Cardiac muscle cell (in vitro differentiated cells and primary cell): ENCODE results near the gene MACROD2. TPM values are rescaled to one million over a fixed set of nuclear protein-coding genes. Genes with fewer than 3 reads are reported as not detected.

Experiments
- DNase-seq, 2 donors: peaks; one replicate each; pipeline versions ENCODE4 v3.0.0 to v3.0.0-alpha.2; 2010 to 2017; ENCODE audit warnings: low read depth in 1 of 2, low spot score in 1 of 2
- H3K27ac ChIP-seq: fragments of 200-600 bp; sonication (generic); 2 replicates; pipeline ENCODE4 v1.5.1; 2016
- H3K27me3 ChIP-seq: fragments of 200-600 bp; sonication (generic); 2 replicates; pipeline ENCODE4 v1.6.0; 2016; ENCODE audit warnings: control low read depth
- H3K36me3 ChIP-seq: fragments of 200-600 bp; sonication (generic); 2 replicates; pipeline ENCODE4 v1.5.1; 2016; ENCODE audit warnings: control low read depth
- H3K4me1 ChIP-seq: fragments of 200-600 bp; sonication (generic); 2 replicates; pipeline ENCODE4 v1.8.1; 2017; ENCODE audit warnings: low read depth, mild to moderate bottlenecking, mixed run types
- H3K4me3 ChIP-seq: fragments of 200-600 bp; sonication (generic); 2 replicates; pipeline ENCODE4 v1.5.1; 2016; ENCODE audit warnings: mild to moderate bottlenecking
- H3K9me3 ChIP-seq: fragments of 200-600 bp; sonication (generic); 2 replicates; pipeline ENCODE4 v1.5.1; 2017; ENCODE audit warnings: low read depth, mild to moderate bottlenecking, control low read depth
- CTCF ChIP-seq: IDR thresholded peaks from 2 replicates; pipeline ENCODE4 v1.5.1; 2012; ENCODE audit warnings: low read depth, mild to moderate bottlenecking, low read length
- polyA plus RNA-seq: library from polyadenylated mRNA; unstranded; fragments of >200 nt; fragmentation: Nextera tagmentation; extraction: Ambion mirVana; gene quantifications from 2 replicates; pipeline ENCODE4 v1.2.1, GENCODE V29; 2016
- total RNA-seq: library from RNA; depleted of rRNA; stranded (reverse); fragments of >200 nt; gene quantifications from 2 replicates; pipeline ENCODE4 v1.2.3, GENCODE V29; 2016

Gene MACROD2
- total and polyA plus RNA-seq, 2 experiments from 2014 or later = 9.3 to 14.4 TPM

- DNase-seq = no peak
- H3K27me3 ChIP-seq = no peaks in the 10 kb centered on the region
- no peak overlapping the region for H3K4me3 ChIP-seq
- H3K9me3 ChIP-seq = no peaks in the 10 kb centered on the region
- H3K36me3 ChIP-seq = no peaks in the 10 kb centered on the region
- H3K27ac ChIP-seq = no peak overlapping the region
- no peaks in the 10 kb centered on the region for H3K4me1 ChIP-seq
- no peak for TF ChIP-seq CTCF
Observed at GRCh38 chr20:14698605-14699373, 703.5 kb downstream of the MACROD2 start.

GRCh38 chr20:14700639-14700960, 705.3 kb downstream of the MACROD2 start:
- H3K4me3 ChIP-seq = no peak overlapping the region
- H3K36me3 ChIP-seq = no peaks in the 10 kb centered on the region
- H3K27me3 ChIP-seq = no peaks in the 10 kb centered on the region
- no peaks in the 10 kb centered on the region for H3K4me1 ChIP-seq
- no peak for TF ChIP-seq CTCF
- no peak for DNase-seq
- no peak overlapping the region for H3K27ac ChIP-seq
- H3K9me3 ChIP-seq = no peaks in the 10 kb centered on the region

- H3K27ac ChIP-seq = no peak overlapping the region
- H3K4me1 ChIP-seq = no peaks in the 10 kb centered on the region
- no peaks in the 10 kb centered on the region for H3K9me3 ChIP-seq
- no peak overlapping the region for H3K4me3 ChIP-seq
- no peak for TF ChIP-seq CTCF
- no peaks in the 10 kb centered on the region for H3K36me3 ChIP-seq
- H3K27me3 ChIP-seq = no peaks in the 10 kb centered on the region
- DNase-seq = no peak
Observed at GRCh38 chr20:14701326-14701725, 706.0 kb downstream of the MACROD2 start.

GRCh38 chr20:14706555-14706954, 711.2 kb downstream of the MACROD2 start:
- no peak overlapping the region for H3K27ac ChIP-seq

GRCh38 chr20:14707026-14707680, 711.8 kb downstream of the MACROD2 start:
- Histone ChIP-seq H3K27ac (no peak overlapping the region), H3K36me3 (no peaks in the 10 kb centered on the region), H3K27me3 (no peaks in the 10 kb centered on the region), H3K4me3 (no peak overlapping the region), H3K4me1 (peaks cover 8% of the 10 kb centered on the region), H3K9me3 (no peaks in the 10 kb centered on the region)
- DNase-seq = no peak
- TF ChIP-seq CTCF = no peak

More at GRCh38 chr20:14706555-14706954, 711.2 kb downstream of the MACROD2 start:
- Histone ChIP-seq H3K36me3 (no peaks in the 10 kb centered on the region), H3K9me3 (no peaks in the 10 kb centered on the region), H3K4me3 (no peak overlapping the region), H3K27me3 (no peaks in the 10 kb centered on the region), H3K4me1 (peaks cover 2% of the 10 kb centered on the region)
- no peak for TF ChIP-seq CTCF
- DNase-seq = no peak
